Caco-2 (cell line): ENCODE results near the gene HABP2. TPM values are rescaled to one million over a fixed set of nuclear protein-coding genes. Genes with fewer than 3 reads are reported as not detected.

Experiments
- BruUV-seq: library from RNA; stranded (reverse); fragments of 400-500 nt; replicated peaks from 2 replicates; lab custom pipeline; 2021; lab: Mats Ljungman, UMichigan
- CTCF ChIA-PET: fragments of 300-600 bp; sonication (Branson Sonifier 250); formaldehyde crosslinking; loops from one replicate; lab custom pipeline; 2022; ENCODE audit warnings: antibody characterized with exemption; lab: Charles Lee
- POLR2A ChIA-PET: fragments of 300-600 bp; sonication (Branson Sonifier 250); formaldehyde crosslinking; loops from one replicate; lab custom pipeline; 2022; ENCODE audit warnings: antibody characterized with exemption; lab: Charles Lee
- DNase-seq, 2 experiments: peaks; one replicate each; pipeline versions ENCODE4 v3.0.0 to v3.0.0-alpha.2; 2020 to 2022
- H3K27me3 ChIP-seq: replicated peaks from 2 replicates; pipeline ENCODE4 v1.6.0; 2011; ENCODE audit warnings: low read length; ENCODE audit not compliant: control insufficient read depth, insufficient read depth
- H3K36me3 ChIP-seq: 2 replicates; pipeline ENCODE4 v1.5.1; 2011; ENCODE audit warnings: low read length; ENCODE audit not compliant: control insufficient read depth, insufficient read depth
- H3K4me1 ChIP-seq: fragments of 250-450 bp; sonication (Bioruptor Pico); 2 replicates; pipeline ENCODE4 v1.5.1; 2020; ENCODE audit warnings: mild to moderate bottlenecking
- H3K4me3 ChIP-seq: 2 replicates; pipeline ENCODE4 v1.5.1; 2011; ENCODE audit warnings: low read depth, mild to moderate bottlenecking, control low read depth, low read length
- H3K9me3 ChIP-seq: fragments of 250-450 bp; sonication (Bioruptor Pico); 2 replicates; pipeline ENCODE4 v1.5.1; 2020; ENCODE audit warnings: mild to moderate bottlenecking, moderate library complexity
- H3K27ac Mint-ChIP-seq: one replicate; pipeline ENCODE4 v1.8.0; 2022; ENCODE audit warnings: mixed read lengths; ENCODE audit not compliant: unreplicated experiment
- H3K27me3 Mint-ChIP-seq: one replicate; pipeline ENCODE4 v1.8.0; 2022; ENCODE audit warnings: mixed read lengths; ENCODE audit not compliant: insufficient read depth, unreplicated experiment
- H3K36me3 Mint-ChIP-seq: one replicate; pipeline ENCODE4 v1.8.0; 2022; ENCODE audit warnings: mild to moderate bottlenecking, mixed read lengths; ENCODE audit not compliant: insufficient read depth, unreplicated experiment
- H3K4me1 Mint-ChIP-seq: one replicate; pipeline ENCODE4 v1.8.0; 2022; ENCODE audit warnings: low read depth, mixed read lengths; ENCODE audit not compliant: unreplicated experiment
- H3K4me3 Mint-ChIP-seq: one replicate; pipeline ENCODE4 v1.8.0; 2022; ENCODE audit warnings: mild to moderate bottlenecking, moderate library complexity, mixed read lengths; ENCODE audit not compliant: unreplicated experiment
- H3K9me3 Mint-ChIP-seq: one replicate; pipeline ENCODE4 v1.8.0; 2022; ENCODE audit warnings: mixed read lengths; ENCODE audit not compliant: unreplicated experiment
- intact Hi-C: fragments of 100-400 bp; cut with micrococcal nuclease; formaldehyde crosslinking; loops from one replicate; pipeline ENCODE4 v1.10.0; 2022; ENCODE audit not compliant: unreplicated experiment
- total RNA-seq: library from RNA; stranded (reverse); gene quantifications from 2 replicates; pipeline ENCODE4 v1.2.3, GENCODE V29; 2022
- TF ChIP-seq, protein P1 (sequence below), 2 experiments: fragments of 200-600 bp in 1 of 2; IDR thresholded peaks; 1 replicate in 1 of 2; 2 replicates in 1 of 2; pipeline versions ENCODE4 v1.5.1 to v1.8.0; 2011 to 2022; ENCODE audit warnings: antibody characterized with exemption in 1 of 2, control low read depth in 1 of 2, inconsistent platforms in 1 of 2, low read depth in 1 of 2, low read length in 1 of 2, mild to moderate bottlenecking in 1 of 2, moderate library complexity in 1 of 2; ENCODE audit not compliant: insufficient read depth in 1 of 2, severe bottlenecking in 1 of 2, unreplicated experiment in 1 of 2

HABP2 gene
- total RNA-seq, 1 experiment from 2014 or later = 21.0 TPM

DNA sequence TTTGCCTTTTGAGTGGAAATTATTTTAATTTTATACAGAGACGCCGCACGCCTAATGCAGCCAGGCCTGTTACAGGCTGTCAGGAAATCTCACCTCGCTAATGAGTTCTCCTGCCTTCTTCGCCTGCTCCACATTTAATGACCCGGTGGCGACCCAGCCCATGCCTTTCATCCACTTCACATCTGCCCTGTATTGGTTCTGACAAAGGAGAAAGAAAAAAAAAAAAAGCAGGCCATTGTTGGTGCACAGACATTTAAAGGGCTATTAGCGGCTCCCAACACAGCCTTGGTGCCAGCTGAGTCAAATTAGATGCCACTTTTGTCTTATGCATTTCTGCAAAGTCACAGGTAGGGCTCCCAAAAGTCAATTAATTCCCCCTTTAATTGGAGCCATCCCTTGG lies 67.7 kb downstream of the HABP2 start:
- no peaks in the 10 kb centered on the region for H3K36me3 ChIP-seq
- H3K9me3 ChIP-seq = no peaks in the 10 kb centered on the region
- H3K4me1 ChIP-seq = 0 out of 2 replicates have a peak, but pooled peaks cover 4% of the 10 kb centered on the region
- peaks cover 5% of the 10 kb centered on the region for H3K4me1 Mint-ChIP-seq
- intact Hi-C loops = no loop called here
- ChIA-PET CTCF (no interaction called here), POLR2A (no interaction called here)
- no peak overlapping the region for H3K4me3 Mint-ChIP-seq
- TF ChIP-seq, protein P1, sequence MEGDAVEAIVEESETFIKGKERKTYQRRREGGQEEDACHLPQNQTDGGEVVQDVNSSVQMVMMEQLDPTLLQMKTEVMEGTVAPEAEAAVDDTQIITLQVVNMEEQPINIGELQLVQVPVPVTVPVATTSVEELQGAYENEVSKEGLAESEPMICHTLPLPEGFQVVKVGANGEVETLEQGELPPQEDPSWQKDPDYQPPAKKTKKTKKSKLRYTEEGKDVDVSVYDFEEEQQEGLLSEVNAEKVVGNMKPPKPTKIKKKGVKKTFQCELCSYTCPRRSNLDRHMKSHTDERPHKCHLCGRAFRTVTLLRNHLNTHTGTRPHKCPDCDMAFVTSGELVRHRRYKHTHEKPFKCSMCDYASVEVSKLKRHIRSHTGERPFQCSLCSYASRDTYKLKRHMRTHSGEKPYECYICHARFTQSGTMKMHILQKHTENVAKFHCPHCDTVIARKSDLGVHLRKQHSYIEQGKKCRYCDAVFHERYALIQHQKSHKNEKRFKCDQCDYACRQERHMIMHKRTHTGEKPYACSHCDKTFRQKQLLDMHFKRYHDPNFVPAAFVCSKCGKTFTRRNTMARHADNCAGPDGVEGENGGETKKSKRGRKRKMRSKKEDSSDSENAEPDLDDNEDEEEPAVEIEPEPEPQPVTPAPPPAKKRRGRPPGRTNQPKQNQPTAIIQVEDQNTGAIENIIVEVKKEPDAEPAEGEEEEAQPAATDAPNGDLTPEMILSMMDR (IDR thresholded peaks at IDR 0.05; ENCODE audit: insufficient read depth in 1 of 2, low read depth in 1 of 2, low read length in 1 of 2, severe bottlenecking in 1 of 2, unreplicated experiment in 1 of 2) = no peak
- H3K9me3 Mint-ChIP-seq = no peaks in the 10 kb centered on the region
- DNase-seq = no peak
- H3K27me3 ChIP-seq = no peaks in the 10 kb centered on the region
- no peak overlapping the region for H3K27ac Mint-ChIP-seq
- BruUV-seq = no TSS peak
- H3K27me3 Mint-ChIP-seq = peaks cover 2% of the 10 kb centered on the region
- H3K4me3 ChIP-seq = no peak overlapping the region
- no peaks in the 10 kb centered on the region for H3K36me3 Mint-ChIP-seq

DNA sequence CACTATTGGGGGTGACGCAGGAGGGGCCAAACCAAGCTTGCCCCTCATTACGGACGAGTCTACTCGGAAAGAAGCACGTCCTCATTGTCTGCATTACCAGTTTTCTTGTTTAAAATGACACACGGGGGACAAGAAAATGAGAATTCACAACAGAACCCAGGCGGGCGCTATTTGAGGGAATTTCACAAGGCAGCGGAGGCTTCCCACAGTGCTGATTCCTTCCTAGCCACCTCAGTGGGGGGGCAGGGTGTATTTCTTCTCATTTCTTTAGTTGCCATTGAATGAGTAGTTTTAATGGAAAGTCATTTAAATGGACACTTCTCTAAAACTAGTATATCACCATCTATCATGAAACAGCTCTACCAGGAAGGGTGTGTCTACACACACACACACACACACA lies 68.1 kb downstream of the HABP2 start:
- H3K27me3 ChIP-seq = no peaks in the 10 kb centered on the region
- no peak overlapping the region for H3K4me3 Mint-ChIP-seq
- BruUV-seq = no TSS peak
- 0 out of 2 replicates have a peak, but pooled peaks cover 4% of the 10 kb centered on the region for H3K4me1 ChIP-seq
- H3K4me1 Mint-ChIP-seq = peaks cover 8% of the 10 kb centered on the region
- H3K27ac Mint-ChIP-seq = no peak overlapping the region
- POLR2A ChIA-PET = no interaction called here
- no peak overlapping the region for H3K4me3 ChIP-seq
- no peaks in the 10 kb centered on the region for H3K36me3 ChIP-seq
- TF ChIP-seq, protein P1 (IDR thresholded peaks at IDR 0.05; ENCODE audit: insufficient read depth in 1 of 2, low read depth in 1 of 2, low read length in 1 of 2, severe bottlenecking in 1 of 2, unreplicated experiment in 1 of 2) = no peak
- H3K9me3 Mint-ChIP-seq = no peaks in the 10 kb centered on the region
- no peaks in the 10 kb centered on the region for H3K9me3 ChIP-seq
- CTCF ChIA-PET = no interaction called here
- H3K27me3 Mint-ChIP-seq = peaks cover 2% of the 10 kb centered on the region
- H3K36me3 Mint-ChIP-seq = no peaks in the 10 kb centered on the region
- intact Hi-C loops = no loop called here
- DNase-seq = no peak

DNA sequence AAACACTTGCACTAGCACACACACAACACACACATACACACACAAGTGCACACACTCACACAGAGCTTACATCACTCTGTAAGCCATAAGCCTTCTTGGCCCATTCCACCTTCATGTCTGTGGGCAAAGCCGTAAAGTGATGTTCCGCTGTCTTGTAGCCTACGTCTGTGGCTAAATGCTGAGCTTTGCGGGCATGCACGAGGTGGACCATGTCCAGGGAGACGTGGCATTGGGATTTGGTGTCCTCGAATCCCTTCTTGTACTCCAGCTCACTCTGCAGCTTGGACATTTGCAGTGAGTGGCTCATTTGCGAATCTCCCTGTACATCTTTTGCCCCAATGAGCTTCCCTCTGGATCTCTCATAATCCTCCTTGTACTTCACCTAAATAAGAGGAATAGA lies 68.9 kb downstream of the HABP2 start:
- Mint-ChIP-seq H3K27me3 (peaks cover 2% of the 10 kb centered on the region), H3K36me3 (no peaks in the 10 kb centered on the region), H3K27ac (no peak overlapping the region), H3K4me1 (peaks cover 8% of the 10 kb centered on the region), H3K4me3 (no peak overlapping the region), H3K9me3 (no peaks in the 10 kb centered on the region)
- ChIA-PET POLR2A (no interaction called here), CTCF (interaction anchor here (1.3 kb wide), 1 partner anchor 237 kb away, joined by 3 read pairs; no protein-coding TSS in a partner anchor)
- Histone ChIP-seq H3K36me3 (no peaks in the 10 kb centered on the region), H3K4me3 (no peak overlapping the region), H3K4me1 (0 out of 2 replicates have a peak, but pooled peaks cover 4% of the 10 kb centered on the region), H3K27me3 (no peaks in the 10 kb centered on the region), H3K9me3 (no peaks in the 10 kb centered on the region)
- TF ChIP-seq, protein P1 (IDR thresholded peaks at IDR 0.05; ENCODE audit: insufficient read depth in 1 of 2, low read depth in 1 of 2, low read length in 1 of 2, severe bottlenecking in 1 of 2, unreplicated experiment in 1 of 2) = no peak
- DNase-seq = no peak
- intact Hi-C loops = no loop called here
- no TSS peak for BruUV-seq
